HL-60 (cell line): ENCODE results near the gene FGA.

Experiments
- DNase-seq, 2 experiments: peaks; one replicate each; pipeline ENCODE4 v3.0.0-alpha.2; 2010 to 2020; ENCODE audit warnings: low read depth in 1 of 2, low spot score in 1 of 2
- H3K27ac ChIP-seq: fragments of 250-450 bp; sonication (Bioruptor Pico); replicated peaks from 2 replicates; pipeline ENCODE4 v1.5.1; 2020; ENCODE audit warnings: mild to moderate bottlenecking, moderate library complexity
- H3K27me3 ChIP-seq: fragments of 250-450 bp; sonication (Bioruptor Pico); 2 replicates; pipeline ENCODE4 v1.5.1; 2021; ENCODE audit warnings: mild to moderate bottlenecking, moderate library complexity; ENCODE audit not compliant: insufficient read depth, poor library complexity, severe bottlenecking
- H3K4me3 ChIP-seq: replicated peaks from 2 replicates; pipeline ENCODE4 v1.5.1; 2011; ENCODE audit warnings: mild to moderate bottlenecking, control low read depth, low read length; ENCODE audit not compliant: insufficient read depth
- CTCF ChIP-seq: IDR thresholded peaks from one replicate; pipeline ENCODE4 v1.5.1; 2011; ENCODE audit warnings: low read length, control low read depth, inconsistent platforms; ENCODE audit not compliant: insufficient read depth
- GABPA ChIP-seq: IDR thresholded peaks from 2 replicates; pipeline ENCODE4 v1.6.1; 2012; ENCODE audit warnings: low read depth
- POLR2AphosphoS5 ChIP-seq: IDR thresholded peaks from 2 replicates; pipeline ENCODE4 v1.6.1; 2012; ENCODE audit warnings: low read depth
- REST ChIP-seq: IDR thresholded peaks from 2 replicates; pipeline ENCODE4 v1.6.1; 2012; ENCODE audit warnings: low read depth; ENCODE audit not compliant: insufficient replicate concordance
- SPI1 ChIP-seq: IDR thresholded peaks from 2 replicates; pipeline ENCODE4 v1.6.1; 2012; ENCODE audit warnings: low read depth, mild to moderate bottlenecking, borderline replicate concordance

FGA gene

GRCh38 chr4:154588198-154588597, 2.3 kb downstream of the FGA start:
- DNase-seq = no peak
- Histone ChIP-seq H3K27me3 (peaks cover 3% of the 10 kb centered on the region), H3K4me3 (no peak overlapping the region), H3K27ac (no peak overlapping the region)
- TF ChIP-seq CTCF (no peak), POLR2AphosphoS5 (no peak), REST (no peak), GABPA (no peak), SPI1 (no peak)

- DNase-seq = no peak
- H3K4me3 ChIP-seq = no peak overlapping the region
- H3K27me3 ChIP-seq = peaks cover 3% of the 10 kb centered on the region
- H3K27ac ChIP-seq = no peak overlapping the region
- no peak for TF ChIP-seq GABPA
- no peak for TF ChIP-seq POLR2AphosphoS5
- TF ChIP-seq REST = no peak
- TF ChIP-seq SPI1 = no peak
- no peak for TF ChIP-seq CTCF
Observed at GRCh38 chr4:154586296-154587033, 4.1 kb downstream of the FGA start.

GRCh38 chr4:154585369-154586018, 5.0 kb downstream of the FGA start:
- no peak overlapping the region for H3K4me3 ChIP-seq
- H3K27me3 ChIP-seq = peaks cover 3% of the 10 kb centered on the region
- H3K27ac ChIP-seq = no peak overlapping the region
- DNase-seq = no peak
- no peak for TF ChIP-seq CTCF
- TF ChIP-seq POLR2AphosphoS5 = no peak
- no peak for TF ChIP-seq REST
- TF ChIP-seq GABPA = no peak
- no peak for TF ChIP-seq SPI1
